HG03196 (cell line): ENCODE measurements around the gene SLC1A6.
"Not testable (repeated sequence)": the region's sequence is repeated elsewhere in the genome, so short reads cannot be mapped to it uniquely, and the experiment has no call there.

Source experiments
- ATAC-seq: cut with Tn5 transposase; IDR thresholded peaks from one replicate; pipeline ENCODE4 v1.9.1; 2021; ENCODE audit not compliant: unreplicated experiment

The SLC1A6 gene

DNA sequence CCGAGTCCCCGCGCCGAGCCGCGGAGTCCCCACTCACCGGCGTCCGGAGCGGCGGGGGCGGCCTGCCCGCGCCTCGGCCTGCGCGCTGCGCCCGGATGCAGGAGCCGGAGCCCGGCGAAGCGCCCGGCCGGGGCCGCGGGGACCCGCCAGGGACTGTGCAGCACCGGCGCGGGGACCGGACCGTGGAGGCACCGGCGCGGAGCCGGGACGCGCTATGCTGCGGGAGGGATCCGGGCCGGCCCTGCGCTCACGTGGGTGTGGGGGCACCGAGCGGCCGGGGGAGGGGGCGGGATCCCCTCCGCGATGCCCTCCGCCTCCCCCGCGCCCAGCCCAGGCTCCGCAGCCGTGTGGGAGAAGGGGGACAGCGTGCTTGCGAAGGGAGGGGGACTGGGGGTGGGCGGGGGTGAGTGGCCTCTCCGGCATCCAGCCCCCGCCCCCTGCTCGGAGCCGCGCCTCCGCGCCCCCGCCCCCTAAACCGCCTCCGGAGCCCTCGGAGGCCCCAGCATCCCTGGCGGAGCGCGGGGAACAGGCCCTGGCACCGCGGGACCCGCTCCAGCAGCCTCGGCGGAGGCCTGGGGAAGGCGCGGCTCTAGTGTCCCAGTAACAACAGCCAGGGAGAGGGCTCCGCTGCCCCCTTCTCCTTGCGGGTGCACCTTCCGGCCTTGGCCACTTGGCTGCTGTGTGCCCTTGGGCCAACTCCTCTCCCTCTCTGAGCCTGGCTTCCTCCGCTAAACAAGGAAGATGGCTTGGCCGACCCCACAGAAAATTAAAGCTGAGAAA lies at the start of gene SLC1A6:
Gene SLC1A6, minus strand, starts transcription at position 389 of the 780 bp plus-strand sequence. CDS start 6,954 bp downstream, outside the sequence.
- no peak for ATAC-seq

DNA sequence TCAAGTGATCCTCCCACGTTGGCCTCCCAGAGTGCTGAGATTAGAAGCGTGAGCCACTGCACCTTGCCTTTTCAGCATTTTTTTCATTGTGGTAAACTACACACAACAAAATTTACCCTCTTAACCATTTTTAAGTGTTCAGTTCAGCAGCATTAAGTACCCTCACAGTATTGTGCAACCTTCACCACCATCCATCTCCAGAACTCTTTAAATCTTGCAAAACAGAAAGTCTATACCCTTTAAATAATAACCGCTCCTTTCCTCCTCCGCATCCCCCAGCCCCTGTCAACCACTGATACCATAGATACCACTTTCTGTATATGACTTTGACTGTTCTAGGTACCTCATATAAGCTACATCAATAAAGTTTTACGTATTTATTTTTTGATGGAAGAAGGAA lies 48.8 kb upstream of the SLC1A6 start:
- no peak for ATAC-seq

DNA sequence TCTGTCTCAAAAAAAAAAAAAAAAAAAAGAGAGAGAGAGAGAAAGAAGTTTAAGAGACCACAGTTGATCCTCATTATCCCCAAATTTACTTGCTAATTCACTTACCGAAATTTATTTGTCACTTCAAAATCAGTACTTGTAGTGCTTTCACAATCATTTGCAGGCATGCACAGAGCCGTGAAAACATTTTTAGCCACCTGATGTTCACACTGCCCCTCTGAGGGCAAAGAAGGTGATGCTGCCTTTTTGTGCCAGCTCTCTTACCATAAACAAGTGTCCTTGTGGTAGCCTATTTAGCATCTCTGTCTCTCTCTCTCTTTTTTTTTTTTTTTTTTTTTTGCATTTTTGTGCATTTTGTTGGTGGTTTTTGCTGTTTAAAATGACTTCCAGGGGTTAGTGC lies 45.6 kb upstream of the SLC1A6 start:
- no peak for ATAC-seq

DNA sequence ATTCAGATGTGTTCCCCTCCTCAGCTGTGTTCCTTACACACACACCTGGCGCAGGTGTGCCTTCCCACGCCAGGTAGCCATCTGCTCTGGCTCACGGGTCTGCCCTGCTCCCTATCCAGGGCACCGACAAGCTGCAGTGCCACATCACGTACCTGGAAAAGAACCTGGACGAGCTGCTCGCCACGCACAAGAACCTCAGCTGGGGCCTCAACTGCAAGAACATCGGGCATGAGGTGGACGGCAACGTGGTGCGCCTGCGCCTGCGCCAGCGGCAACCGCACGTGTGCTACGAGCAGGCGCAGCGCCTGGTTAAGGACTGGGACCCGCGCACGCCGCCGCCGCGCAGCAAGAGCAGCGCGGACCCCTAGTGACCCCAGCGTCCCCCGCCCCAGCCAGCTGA lies 43.1 kb upstream of the SLC1A6 start:
- ATAC-seq, result no peak

DNA sequence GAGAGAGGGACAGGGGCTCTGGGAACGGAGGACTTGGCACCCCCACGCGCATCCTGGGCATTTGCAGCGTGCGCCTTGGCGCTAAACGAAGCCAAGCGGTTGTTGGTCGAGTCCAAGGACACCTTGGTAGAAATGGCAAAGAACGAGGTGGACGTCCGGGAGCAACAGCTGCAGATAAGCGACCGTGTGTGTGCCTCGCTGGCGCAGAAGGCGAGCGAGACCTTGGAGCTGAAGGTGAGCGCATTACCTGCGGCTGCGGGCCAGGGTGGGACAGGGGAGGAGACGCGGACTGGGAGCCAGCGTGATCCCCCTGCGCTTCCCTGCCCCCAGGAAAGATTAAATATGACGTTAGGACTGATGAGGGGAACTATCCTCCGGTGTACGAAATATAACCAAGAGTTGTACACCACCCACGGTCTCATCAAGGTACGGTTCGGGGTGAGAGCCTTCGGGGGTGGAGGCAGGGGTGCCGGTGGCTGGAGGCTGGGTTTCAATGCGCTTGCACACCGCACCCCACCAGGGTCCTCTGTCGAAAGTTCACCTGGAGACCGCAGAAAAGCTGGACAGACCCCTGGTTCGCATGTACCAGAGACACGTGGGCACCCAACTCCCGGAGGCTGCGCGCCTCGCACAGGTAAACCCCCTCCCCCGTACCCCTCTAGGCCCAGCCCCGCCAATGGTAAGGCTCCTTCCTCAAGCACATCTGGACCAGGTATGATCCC lies 41.8 kb upstream of the SLC1A6 start:
- ATAC-seq, result no peak

DNA sequence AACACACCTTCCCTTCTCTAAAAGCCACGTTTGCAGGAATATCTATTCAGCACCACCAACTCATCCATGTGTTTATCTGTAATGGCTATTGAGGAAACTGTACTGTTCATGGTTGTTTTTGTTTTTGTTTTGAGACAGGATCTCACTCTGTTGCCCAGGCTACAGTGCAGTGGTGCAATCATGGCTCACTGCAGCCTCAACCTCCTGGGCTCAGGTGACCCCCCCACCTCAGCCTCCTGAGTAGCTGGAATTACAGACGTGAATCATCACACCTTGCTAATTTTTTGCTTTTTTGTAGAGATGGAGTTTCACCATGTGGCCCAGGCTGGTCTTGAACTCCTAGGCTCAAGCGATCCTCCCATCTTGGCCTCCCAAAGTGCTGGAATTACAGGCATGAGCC lies 39.2 kb upstream of the SLC1A6 start:
- not testable (repeated sequence) for ATAC-seq

DNA sequence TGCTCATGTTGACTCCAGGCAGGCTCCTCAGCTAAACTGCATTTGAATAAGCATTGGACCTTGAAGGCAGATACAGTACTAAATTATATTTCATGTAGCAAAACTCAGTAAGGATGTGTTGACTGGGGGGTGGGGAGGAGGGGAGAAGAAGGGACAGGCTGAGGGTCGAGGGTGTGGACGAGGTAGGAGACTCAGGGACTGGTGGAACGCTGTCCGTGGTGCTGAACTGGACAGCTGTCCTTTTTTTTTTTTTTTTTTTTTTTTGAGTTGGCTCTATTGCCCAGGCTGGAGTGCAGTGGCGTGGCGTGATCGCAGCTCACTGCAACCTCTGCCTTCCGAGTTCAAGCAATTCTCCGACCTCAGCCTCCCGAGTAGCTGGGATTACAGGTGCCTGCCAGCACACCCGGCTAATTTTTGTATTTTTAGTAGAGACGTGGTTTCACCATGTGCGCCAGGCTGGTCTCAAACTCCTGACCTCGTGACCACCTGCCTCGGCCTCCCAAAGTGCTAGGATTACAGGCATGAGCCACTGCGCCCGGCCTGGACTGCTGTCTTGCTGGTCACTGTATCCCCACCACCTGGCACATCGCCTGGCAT lies 36.4 kb upstream of the SLC1A6 start:
- no peak for ATAC-seq

DNA sequence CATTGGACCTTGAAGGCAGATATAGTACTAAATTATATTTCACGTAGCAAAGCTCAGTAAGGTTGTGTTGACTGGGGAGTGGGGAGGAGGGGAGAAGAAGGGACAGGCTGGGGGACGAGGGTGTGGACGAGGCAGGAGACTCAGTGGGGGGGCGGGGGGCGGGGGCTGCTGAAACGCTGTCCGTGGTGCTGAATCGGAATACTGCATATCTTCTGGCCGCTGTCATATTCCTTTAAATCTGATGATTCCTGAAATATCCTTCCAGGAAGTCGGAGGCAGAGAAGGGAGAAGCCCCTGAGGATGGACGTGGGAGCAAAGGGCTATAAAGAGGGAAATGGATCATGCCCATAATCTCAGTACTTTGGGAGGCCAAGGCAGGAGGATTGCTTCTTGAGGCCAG lies 34.9 kb upstream of the SLC1A6 start:
- ATAC-seq, result no peak

DNA sequence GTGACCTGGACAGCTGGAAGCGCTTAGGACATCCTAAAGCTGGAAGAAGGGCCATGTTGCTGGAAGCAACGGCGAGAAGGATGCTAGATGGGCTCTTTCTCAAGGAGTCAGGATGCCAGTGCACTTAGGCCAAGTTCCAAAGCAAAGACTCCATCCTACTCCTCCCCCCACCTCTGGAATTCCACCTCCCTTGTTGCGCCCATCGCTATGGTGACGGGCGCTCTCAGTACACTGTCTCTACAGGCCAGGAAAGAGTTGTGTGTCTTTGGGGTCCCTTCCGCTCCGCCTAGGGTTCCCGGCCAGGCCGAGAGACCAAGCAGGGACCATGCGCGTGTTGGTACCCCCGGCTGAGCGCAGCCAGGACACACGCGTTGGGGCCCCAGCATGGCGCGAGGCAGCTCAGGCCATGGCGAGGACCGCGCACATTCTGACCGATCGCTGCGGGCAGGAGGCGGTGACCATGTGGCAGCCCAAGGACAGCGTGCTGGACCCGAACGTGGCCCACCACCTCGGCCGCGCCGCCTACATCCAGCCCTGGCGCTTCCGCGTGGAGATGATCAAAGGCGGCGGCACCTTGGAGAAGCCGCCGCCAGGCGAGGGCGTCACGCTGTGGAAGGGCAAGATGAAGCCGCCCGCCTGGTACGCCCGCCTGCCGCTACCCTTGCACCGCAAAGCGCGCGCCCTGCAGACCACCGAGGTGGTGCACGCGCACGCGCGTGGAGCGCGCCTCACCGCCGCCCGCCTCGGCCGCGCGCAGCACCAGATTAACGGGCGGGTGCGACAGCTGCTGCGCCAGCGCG lies 31.0 kb upstream of the SLC1A6 start:
- ATAC-seq, result no peak

DNA sequence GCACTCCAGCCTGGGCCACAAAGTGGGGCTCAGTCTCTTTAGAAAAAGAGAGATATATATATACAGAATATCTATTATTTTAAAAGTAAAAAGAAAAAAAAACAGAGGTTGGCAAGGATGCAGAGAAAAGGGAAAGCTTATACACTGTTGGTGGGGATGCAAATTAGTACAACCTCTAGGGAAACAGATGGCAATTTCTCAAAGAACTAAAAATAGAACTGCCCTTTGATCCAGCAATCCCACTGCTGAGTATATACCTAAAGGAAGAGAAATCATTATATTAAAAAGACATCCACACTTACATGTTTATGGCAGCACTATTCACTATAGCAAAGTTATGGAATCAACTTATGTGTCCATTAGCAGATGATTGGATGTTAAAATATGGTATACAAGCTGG lies 28.6 kb upstream of the SLC1A6 start:
- ATAC-seq, result no peak

DNA sequence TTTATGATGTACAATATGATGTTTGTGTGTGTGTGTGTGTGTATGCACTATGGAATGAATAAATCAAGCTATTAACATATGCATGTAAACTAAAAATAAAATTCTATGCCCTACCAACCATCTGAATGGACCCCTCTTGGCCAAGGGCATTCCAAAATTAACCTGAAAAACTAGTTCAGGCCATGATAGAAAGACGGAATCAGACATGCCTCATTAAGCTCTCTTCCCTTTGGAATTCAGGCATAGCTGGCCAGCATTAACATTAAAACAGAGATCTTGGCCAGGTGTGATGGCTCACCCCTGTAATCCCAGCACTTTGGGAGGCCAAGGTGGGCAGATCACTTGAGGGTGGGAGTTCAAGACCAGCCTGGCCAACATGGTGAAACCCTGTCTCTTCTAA lies 18.3 kb upstream of the SLC1A6 start:
- no peak for ATAC-seq

DNA sequence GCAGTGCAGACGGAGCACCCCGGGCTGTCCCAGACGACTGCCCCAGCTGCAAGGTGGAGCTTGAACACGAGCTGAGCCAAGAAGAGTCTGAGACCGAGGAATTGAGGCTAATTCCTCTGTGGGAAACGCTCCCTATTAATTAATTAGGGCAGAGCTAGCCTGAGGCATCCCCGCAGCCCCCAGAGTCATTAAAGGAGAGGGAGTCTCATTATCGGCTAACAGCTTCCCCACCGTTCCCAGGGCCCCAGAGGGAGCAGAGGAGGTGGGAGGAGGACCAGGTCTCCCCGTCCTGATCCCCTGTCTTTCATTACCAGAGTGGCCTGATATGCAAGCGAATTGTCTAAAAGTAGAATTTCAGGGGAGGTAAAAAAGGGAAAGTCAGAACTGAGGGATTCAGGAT lies 13.1 kb upstream of the SLC1A6 start:
- no peak for ATAC-seq

DNA sequence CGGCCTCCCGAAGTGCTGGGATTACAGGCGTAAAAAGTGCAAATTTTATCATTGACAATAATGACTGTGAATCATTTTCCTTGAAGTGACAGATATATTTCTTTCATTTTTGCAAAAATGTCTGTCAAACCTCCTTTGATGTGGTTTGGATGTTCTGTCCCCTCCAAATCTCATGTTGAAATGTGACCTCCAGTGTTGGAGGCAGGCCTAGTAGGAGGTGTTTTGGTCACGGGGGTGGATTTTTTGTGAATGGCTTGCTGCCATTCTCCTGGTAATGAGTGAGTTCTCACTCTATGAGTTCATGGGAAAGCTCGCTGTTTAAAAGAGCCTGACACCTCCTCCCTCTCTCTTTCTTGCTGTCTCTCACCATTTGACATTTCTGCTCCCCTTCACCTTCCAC lies 5.5 kb upstream of the SLC1A6 start:
- no peak for ATAC-seq

DNA sequence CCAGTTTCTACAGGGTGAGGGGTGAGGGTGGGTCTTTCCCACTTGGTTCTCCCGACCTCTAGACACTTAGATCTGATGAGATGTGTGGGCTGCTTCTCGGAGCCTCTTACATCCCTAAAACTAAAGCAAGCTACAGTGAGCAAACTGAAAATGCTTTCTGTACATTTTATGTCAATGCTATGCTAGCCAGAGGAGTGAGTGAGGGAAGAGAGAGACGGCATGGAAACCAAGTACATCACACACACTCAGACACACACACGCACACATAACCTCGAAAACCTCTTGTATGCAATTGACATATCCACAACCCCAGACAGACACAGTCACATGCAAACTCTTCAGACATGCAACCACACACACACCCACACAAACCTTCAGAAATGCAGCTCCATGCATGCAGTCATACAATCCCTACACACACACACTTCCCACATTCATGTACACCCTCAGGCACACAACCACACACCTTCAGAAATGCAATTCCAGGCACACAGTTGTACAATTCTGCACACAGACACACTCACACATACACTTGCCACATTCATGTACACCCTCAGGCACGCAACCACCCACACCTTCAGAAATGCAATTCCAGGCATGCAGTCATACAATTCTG lies 1.4 kb downstream of the SLC1A6 start:
- no peak for ATAC-seq

DNA sequence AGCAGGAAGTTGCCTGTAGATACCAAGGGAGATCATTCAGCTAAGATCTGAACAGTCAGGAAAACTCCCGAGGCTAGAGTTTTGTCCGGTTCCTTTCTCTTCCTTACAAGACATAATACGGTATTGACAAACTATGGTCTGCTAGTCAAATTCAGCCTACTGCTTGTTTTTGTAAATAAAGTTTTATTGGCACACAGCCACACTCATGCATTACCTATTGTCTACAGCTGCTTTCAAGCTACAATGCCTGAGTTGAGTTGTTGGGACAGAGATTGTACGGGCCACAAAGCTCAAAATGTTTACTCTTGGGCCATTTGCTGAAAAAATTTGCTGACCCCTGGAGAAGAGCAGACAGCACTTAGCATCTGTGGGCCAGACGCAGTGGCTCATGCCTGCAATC lies 2.5 kb downstream of the SLC1A6 start:
- ATAC-seq, result no peak

DNA sequence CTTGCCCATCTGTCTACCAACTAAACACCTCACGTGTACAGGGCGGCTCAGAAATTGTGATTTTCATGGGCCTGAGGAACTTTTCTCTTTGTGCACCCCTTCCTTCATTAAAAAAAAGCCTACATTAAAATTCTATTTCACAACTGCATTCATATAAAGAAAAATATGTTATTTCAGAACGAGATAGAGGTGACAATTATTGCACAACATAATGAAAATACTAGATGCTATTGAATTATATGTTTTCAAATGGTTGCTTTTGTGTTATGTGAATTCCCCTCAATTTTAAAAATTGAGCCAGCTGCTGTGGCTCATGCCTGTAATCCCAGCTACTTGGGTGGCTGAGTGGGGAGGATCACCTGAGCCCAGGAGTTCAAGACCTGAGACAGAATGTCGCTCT lies 5.2 kb downstream of the SLC1A6 start:
- no peak for ATAC-seq

DNA sequence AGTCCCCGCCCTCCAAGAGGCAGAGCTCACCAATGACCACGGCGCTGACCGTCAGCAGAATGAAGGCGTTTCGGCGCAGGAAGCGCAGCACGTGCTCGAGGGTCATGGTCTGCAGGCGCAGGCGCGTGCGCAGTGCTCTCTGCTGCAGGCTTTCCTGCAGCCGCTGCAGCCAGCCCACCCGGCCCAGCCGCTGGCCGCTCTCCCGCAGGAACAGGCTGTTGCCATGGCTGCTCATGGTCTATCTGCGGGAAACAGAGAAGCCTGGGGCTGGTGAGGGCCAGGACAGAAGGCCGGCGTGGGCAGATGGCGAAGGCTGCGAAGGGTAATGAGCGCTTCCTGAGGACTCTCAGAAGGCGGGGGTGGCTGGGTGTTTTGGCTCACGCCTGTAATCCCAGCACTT lies 7.0 kb downstream of the SLC1A6 start:
- no peak for ATAC-seq

DNA sequence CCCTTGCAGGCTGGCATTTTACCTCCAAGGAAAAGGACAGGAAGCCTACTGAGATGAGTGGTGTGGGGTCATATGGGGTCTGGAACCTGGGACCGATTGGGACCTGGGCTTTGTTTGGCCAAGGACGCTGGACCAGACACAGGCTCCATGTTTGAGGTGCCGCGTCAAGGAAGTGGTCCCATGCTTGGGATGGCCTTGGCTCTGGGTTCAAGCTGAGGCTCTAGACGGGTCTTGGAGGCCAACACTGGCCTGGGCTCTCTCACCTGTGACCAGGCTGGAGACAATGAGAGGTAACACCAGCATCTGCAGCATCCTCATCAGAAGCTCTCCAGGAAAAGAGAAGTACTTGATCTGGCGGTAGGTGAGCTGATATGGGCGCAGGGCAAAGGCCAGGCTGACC lies 8.2 kb downstream of the SLC1A6 start:
- ATAC-seq, result no peak

DNA sequence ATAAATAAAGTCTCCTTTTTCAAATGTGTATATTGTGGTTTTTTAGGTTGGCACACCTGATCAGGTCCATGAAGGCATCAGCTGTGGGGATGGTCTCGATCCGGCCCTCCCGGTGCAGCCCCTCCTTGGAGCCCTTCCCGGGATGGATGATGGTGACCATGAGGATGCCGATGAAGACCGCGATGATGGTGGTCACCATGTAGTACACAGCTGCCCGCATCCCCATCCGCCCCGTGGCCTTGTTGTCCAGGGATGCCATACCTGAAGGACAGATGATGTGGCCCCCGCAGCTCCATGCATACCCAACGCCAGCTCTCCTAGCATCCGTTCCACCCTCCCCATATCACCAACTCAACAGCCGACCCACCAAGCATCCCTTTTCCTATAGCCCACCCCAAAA lies 11.4 kb downstream of the SLC1A6 start:
- ATAC-seq, result no peak

DNA sequence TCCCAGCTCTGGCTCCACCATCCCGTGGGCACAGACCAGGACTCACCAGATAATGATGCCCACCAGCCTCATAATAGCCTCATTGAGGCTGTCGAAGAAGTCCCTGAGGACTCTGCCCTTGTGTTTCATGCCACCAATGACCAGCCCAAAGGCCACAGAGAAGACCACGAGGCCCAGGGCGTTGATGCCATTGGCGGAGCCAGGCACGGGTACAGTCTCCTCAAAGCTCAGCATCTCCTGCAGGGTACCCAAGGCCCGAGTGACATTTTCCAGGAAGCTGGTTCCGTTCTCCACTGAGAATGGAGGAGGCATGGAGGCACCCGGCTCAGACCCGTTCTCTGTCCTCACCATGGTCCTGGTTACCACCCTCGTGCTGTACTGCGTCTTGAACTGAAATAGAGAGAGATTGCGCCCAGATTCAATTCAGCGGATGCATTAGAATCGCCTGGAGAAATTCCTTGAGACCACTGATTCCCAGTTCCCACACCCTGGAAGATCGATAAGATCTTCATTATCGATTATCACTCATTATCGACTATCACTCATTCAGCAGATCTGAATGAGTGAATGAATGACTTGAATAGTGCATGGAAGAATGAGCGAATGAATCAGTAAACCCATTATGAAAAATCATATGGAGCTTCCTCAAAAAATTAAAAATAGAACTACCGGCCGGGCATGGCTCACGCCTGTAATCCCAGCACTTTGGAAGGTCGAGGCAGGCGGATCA lies 17.5 kb downstream of the SLC1A6 start:
- ATAC-seq, result no peak
